ENCODE results near the gene OR2B6. TPM values are rescaled to one million over a fixed set of nuclear protein-coding genes. Genes with fewer than 3 reads are reported as not detected.
"Not testable (repeated sequence)": the region's sequence is repeated elsewhere in the genome, so short reads cannot be mapped to it uniquely, and the experiment has no call there.

The OR2B6 gene
- polyA plus RNA-seq (ENCODE audit: insufficient read depth in 1 of 5, insufficient read length in 5 of 5, low replicate concordance in 1 of 5), result under 1 TPM in 4 of 5 donors, not detected in 1; 0.24 to 0.40 (median 0.33) TPM
- long read RNA-seq, donor 1, result 0 reads
- long read RNA-seq, donor 2, result 0 reads
- long read RNA-seq, donor 3, result 0 reads
- long read RNA-seq, donor 4, result 0 reads
- long read RNA-seq, donor 5, result 0 reads
- long read RNA-seq, donor 6, result 0 reads
- long read RNA-seq, donor 7, result 0 reads
- long read RNA-seq, donor 8, result 0 reads

DNA sequence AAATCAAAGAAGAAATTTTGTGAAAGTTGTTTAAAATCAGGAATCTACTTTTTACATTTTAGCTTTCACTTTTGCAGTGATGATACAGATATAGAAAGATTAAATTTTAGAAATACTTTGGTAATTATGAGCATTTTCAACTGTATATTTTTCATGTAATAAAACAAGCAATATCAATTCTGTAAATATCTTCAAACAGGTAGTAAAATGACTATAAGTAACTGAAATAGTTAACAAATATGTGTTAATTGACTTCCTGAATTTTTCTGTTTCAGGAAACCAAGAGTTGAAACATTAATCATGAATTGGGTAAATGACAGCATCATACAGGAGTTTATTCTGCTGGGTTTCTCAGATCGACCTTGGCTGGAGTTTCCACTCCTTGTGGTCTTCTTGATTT lies at the start of gene OR2B6:
Gene OR2B6, plus strand, starts transcription at position 301 of the 400 bp plus-strand sequence. Its CDS starts 0 bp downstream, at position 301.
- DNase-seq, result no peak

- no peak for DNase-seq
Measured at GRCh38 chr6:27908017-27908416, 49.0 kb upstream of the OR2B6 start.

GRCh38 chr6:27911956-27912446 lies 45.0 kb upstream of the OR2B6 start, which contains the start of gene OR2B2:
Gene OR2B2, minus strand, starts transcription at chr6:27912396. Its CDS starts 77 bp downstream, at chr6:27912319.
- no peak for DNase-seq

- no peak for DNase-seq
Measured at GRCh38 chr6:27922949-27923348, 34.1 kb upstream of the OR2B6 start.

DNA sequence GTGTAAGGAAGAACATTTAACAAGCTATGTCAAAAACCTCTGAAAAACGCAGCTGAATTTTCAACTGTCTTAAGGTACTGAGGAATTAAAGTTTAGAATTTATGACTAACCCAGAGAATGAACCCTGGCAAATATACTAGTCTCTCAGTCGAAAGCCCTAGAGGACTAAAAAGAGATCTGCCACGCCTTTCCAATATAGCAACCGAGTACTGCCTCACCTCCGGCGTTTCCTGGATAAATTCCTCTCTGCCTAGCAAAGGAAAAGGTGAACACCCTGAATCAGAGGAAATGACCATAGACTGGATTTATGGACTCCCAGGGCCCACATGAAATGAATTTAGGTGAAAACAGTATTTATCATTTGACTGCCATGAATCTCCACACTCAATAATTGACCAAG lies 32.9 kb upstream of the OR2B6 start:
- no peak for DNase-seq

- not testable (repeated sequence) for DNase-seq
Measured at GRCh38 chr6:27928041-27928440, 29.0 kb upstream of the OR2B6 start.

DNA sequence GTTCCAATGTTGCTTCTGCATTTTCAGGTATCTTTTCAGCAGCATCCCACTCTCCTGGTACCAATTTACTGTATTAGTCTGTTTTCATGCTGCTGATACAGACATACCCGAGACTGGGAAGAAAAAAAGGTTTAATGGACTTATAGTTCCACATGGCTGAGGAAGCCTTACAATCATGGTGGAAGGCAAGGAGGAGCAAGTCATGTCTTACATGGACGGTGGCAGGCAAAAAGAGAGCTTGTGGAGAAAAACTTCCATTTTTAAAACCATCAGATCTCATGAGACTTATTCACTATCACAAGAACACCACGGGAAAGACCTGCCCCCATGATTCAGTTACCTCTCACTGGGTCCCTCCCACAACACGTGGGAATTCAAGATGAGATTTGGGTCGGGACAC lies 27.1 kb upstream of the OR2B6 start:
- not testable (repeated sequence) for DNase-seq

- no peak for DNase-seq
Measured at GRCh38 chr6:27931209-27931608, 25.8 kb upstream of the OR2B6 start.

DNA sequence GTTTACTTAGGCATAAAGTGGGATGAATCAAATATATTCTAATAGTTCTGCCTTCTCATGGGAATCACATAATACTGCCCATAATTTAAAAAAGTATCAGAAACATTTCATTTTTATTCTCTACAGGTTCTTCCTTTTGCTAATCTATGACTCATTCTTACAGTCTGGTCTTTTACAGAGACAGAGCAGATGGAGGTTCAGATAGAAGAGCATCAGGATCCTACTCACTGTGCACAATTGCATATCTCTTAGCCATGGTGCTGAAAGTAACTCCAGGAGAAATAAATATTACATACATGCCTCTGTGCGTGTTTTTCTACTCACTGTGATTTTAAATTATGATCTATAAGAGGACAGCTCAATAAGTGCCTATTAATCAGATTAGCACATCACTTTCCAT lies 16.3 kb upstream of the OR2B6 start:
- no peak for DNase-seq

- DNase-seq, result not testable (repeated sequence)
Measured at GRCh38 chr6:27943072-27943471, 14.0 kb upstream of the OR2B6 start.

GRCh38 chr6:27948237-27948636 lies 8.8 kb upstream of the OR2B6 start:
- no peak for DNase-seq

- DNase-seq, result no peak
Measured at GRCh38 chr6:27951040-27951439, 6.0 kb upstream of the OR2B6 start.

GRCh38 chr6:27957516-27957915 lies 475 bp downstream of the OR2B6 start:
- DNase-seq, result no peak

- DNase-seq, result no peak
Measured at GRCh38 chr6:27962506-27962905, 5.5 kb downstream of the OR2B6 start.

- DNase-seq, result no peak
Measured at GRCh38 chr6:27966044-27966443, 9.0 kb downstream of the OR2B6 start.

DNA sequence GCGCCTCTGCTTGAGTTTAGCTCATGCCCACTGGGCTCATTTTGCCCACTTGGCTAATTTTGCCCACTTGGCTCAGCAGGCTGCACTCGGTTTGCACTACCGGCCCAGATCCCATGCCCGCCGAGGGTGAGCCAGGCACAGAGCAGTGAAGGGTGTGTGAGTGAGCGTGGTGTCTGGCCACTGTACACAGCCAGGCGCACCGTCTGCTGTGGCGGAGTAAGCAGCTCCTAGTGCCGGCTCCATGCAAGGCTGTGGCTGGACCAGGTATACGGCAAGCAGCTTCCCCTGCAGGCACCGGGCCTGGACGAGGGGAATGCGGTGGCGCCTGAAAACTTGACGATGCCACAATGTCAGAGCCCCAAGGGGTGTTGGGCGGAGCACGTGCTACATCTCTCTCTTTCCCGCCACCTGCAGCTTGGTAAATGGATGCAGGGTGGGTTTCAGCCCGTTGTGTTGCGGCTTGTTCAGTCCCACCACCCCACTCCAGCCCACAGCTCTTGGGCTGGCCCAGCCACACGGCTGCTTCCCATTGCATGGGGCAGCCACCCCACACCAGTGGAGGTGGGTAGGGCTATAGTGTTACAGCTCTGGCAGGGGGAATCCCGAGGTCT lies 9.9 kb downstream of the OR2B6 start:
- DNase-seq, result no peak

GRCh38 chr6:27970444-27970843 lies 13.4 kb downstream of the OR2B6 start:
- no peak for DNase-seq

DNA sequence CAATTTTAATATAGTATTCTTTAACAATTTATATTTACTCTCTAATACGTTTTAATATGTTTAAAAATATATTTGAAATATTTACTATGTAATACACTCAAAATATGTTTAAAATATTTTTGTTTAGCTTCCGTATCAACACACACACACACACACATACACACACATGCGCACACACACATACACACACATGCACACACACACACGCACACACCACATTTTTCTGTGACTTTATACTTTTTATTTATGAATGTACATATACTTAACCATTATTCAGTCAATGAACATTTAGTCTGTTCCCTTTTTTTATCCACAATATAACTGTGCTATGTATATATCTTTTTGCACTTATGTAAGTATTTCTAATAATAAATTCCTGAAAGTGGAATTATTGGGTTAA lies 15.7 kb downstream of the OR2B6 start:
- no peak for DNase-seq

- DNase-seq, result no peak
Measured at GRCh38 chr6:27977387-27977786, 20.3 kb downstream of the OR2B6 start.

- DNase-seq, result no peak
Measured at GRCh38 chr6:27978705-27979104, 21.7 kb downstream of the OR2B6 start.

GRCh38 chr6:27980111-27980510 lies 23.1 kb downstream of the OR2B6 start:
- no peak for DNase-seq

DNA sequence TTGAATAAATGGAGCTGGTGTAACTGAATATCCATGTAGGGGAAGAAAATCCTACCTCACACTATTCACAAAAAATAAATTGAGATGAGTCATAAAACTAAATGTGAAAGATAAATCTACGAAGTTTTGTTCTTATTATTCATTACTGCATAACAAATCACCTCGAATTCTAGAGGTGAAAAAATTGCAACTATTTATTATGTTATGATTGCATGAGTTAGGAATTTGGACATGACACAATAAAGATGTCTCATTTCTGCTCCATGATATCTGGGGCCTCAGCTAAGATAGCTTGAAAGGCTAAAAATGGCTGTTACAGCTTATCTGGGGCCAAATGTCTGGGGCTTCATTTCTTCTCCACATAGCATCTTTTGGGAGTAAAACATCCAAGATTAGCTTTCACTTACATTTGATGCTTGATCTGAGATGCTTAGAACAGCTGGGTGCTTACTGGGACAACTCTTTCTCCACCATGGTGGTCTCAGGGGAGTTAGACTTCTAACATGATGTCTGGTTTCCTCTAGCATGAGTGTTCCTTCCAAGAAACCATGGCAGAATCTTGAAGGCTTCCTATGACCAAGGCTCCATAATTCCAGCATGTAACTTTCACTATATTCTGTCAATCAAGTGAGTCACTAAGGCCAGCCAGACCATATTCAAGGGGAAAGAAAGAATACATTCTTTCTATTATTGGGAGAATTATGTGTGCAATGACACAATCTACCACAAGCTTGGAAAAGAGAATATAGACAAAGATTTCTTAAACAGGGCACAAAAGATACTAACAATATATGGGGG lies 30.1 kb downstream of the OR2B6 start:
- no peak for DNase-seq

- DNase-seq, result no peak
Measured at GRCh38 chr6:27994616-27995015, 37.6 kb downstream of the OR2B6 start.

Data from right lung (tissue), 10 donors.